Astrocyte (in vitro differentiated cells and primary cell): Measurements from ENCODE around the gene CCDC137.

ENCODE experiments used
- EZH2 ChIP-seq: IDR thresholded peaks from 2 replicates; pipeline ENCODE4 v1.6.1; 2012; ENCODE audit warnings: mild to moderate bottlenecking, low read length, inconsistent platforms; ENCODE audit not compliant: insufficient read depth
- TF ChIP-seq, protein P1 (sequence below): IDR thresholded peaks from 2 replicates; pipeline ENCODE4 v1.5.1; 2011; ENCODE audit warnings: low read depth, mild to moderate bottlenecking, inconsistent platforms, low read length, moderate library complexity; ENCODE audit not compliant: insufficient read depth

- TF ChIP-seq, protein P1, sequence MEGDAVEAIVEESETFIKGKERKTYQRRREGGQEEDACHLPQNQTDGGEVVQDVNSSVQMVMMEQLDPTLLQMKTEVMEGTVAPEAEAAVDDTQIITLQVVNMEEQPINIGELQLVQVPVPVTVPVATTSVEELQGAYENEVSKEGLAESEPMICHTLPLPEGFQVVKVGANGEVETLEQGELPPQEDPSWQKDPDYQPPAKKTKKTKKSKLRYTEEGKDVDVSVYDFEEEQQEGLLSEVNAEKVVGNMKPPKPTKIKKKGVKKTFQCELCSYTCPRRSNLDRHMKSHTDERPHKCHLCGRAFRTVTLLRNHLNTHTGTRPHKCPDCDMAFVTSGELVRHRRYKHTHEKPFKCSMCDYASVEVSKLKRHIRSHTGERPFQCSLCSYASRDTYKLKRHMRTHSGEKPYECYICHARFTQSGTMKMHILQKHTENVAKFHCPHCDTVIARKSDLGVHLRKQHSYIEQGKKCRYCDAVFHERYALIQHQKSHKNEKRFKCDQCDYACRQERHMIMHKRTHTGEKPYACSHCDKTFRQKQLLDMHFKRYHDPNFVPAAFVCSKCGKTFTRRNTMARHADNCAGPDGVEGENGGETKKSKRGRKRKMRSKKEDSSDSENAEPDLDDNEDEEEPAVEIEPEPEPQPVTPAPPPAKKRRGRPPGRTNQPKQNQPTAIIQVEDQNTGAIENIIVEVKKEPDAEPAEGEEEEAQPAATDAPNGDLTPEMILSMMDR = no peak
- no peak for TF ChIP-seq EZH2
These were observed at the start of gene CCDC137, which contains the start of gene OXLD1 for GRCh38 chr17:81666342-81667191.
